WI38 (cell line): ENCODE data around the gene THUMPD1.

Experiments used
- H3K4me3 ChIP-seq: 2 replicates; pipeline ENCODE4 v1.5.1; 2011; ENCODE audit warnings: low read depth, mild to moderate bottlenecking, control low read depth, low read length
- TF ChIP-seq, protein P1 (sequence below): IDR thresholded peaks from 2 replicates; pipeline ENCODE4 v1.5.1; 2012; ENCODE audit warnings: low read depth, mild to moderate bottlenecking, control low read depth, low read length

The THUMPD1 gene

DNA sequence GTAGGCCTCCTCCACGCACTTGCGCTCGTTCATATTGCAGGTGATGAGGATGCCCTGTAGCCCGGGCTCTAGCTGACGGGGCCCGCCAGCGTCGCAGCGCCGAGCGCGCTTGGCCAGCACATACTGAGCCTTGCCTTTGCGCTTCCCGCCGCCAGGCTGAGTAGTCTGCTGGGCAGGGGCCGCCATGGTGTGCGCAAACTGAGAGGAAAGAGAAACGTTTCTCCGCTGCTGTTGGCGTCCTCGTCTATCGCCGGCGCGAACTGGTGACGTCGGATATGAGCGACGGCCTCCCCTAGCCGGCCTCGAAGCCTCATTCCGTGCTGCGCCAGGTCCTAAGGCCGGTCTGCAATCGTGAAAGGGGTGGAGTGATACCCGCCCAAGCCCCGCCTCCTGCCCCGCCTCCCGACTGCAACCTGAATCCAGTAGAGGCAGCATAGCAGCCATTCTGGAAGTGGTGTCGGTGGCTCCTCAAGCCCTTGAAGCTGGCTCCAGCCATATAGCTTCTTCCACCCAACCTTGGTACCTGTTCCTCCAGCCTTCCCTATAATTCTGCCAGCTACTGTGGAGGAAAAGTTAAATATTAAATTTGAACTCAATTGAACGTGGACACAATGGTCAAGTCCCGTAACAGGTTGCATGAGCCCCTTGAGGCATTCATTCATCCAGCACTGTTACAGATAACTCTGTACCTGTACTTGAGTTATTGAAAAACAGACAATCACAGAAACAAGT lies at the start of gene THUMPD1:
THUMPD1 (minus strand) TSS at position 265 of the 732 bp plus-strand sequence; CDS start at position 186, 79 bp downstream.
- TF ChIP-seq, protein P1, sequence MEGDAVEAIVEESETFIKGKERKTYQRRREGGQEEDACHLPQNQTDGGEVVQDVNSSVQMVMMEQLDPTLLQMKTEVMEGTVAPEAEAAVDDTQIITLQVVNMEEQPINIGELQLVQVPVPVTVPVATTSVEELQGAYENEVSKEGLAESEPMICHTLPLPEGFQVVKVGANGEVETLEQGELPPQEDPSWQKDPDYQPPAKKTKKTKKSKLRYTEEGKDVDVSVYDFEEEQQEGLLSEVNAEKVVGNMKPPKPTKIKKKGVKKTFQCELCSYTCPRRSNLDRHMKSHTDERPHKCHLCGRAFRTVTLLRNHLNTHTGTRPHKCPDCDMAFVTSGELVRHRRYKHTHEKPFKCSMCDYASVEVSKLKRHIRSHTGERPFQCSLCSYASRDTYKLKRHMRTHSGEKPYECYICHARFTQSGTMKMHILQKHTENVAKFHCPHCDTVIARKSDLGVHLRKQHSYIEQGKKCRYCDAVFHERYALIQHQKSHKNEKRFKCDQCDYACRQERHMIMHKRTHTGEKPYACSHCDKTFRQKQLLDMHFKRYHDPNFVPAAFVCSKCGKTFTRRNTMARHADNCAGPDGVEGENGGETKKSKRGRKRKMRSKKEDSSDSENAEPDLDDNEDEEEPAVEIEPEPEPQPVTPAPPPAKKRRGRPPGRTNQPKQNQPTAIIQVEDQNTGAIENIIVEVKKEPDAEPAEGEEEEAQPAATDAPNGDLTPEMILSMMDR: no peak
- peak within 1 kb of the TSS; percentile 98 for H3K4me3 ChIP-seq

- TF ChIP-seq, protein P1: no peak
- no peak overlapping the region for H3K4me3 ChIP-seq
These were observed 47.5 kb upstream of the THUMPD1 start for GRCh38 chr16:20789130-20789529.

DNA sequence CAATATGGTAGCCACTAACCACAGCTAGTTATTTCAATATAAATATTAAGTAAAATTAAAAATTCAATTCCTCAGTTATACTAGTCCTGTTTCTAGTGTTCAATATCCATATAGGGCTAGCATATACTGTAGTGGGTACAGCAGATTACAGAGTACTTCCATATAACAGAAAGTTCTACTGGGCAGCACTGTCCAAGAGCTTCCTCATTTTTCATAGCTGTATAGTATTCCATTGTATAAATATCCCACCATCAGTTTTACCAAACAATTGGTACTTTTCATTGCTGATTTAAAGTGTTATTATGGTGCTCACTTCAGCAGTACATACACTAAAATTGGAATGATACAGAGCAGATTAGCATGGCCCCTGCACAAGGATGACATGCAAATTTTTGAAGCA lies 42.6 kb upstream of the THUMPD1 start:
- TF ChIP-seq, protein P1: no peak

DNA sequence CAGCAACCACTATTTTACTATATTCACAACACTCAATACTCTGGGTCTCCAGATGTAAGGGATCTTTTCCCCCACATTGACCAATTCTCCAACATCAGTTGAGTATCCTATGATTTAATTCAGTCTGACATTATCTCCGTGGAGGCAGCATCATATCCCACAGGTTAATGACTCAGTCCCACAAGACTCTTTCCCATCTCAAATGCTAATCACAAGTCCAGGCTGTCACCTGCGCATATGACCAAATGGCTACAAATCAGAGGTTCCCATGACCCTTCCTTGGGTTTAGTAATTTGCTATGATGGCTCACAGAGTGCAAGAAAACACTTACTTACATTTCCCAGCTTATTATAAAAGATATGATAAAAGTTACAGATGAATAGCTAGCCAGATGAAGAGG lies 40.9 kb upstream of the THUMPD1 start:
- H3K4me3 ChIP-seq: no peak overlapping the region
- TF ChIP-seq, protein P1: no peak

More for the DNA sequence above, 42.6 kb upstream of the THUMPD1 start:
- H3K4me3 ChIP-seq: no peak overlapping the region

- TF ChIP-seq, protein P1: no peak
- no peak overlapping the region for H3K4me3 ChIP-seq
These were observed 40.1 kb upstream of the THUMPD1 start for GRCh38 chr16:20781697-20782096.

DNA sequence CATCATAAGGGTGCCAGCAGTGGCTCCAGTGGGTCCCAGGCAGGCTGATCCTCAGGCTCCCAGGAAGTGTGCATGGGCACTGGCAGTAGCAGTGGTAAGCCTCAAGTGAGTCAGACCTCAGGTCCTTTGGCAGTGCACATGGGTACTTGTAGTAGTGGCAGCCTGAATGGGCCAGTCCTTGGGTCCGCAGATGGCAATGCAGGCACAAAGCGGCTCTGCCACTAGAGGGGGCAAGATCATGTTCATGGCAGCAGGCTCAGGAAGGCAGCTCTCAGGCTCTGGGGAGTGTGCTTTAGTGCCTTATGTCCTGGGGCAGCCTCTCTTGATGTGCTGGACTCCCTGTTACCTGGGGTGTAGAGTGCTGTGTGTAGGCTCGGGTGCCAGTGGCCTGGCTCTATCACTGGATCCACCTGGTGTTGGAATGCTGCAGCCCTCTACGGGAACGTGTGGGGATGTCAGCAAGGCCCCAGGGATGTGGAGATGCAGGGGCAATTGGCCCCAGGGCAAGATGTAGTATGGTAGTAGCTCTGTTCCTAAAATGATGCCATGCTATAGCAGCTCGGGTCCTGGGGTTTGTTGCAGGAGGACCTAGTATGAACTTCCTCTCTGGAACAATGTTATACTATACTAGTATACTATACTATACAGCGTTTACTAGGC lies 33.2 kb upstream of the THUMPD1 start:
- TF ChIP-seq, protein P1: peak; percentile 86
- H3K4me3 ChIP-seq: no peak overlapping the region

- TF ChIP-seq, protein P1: no peak
- H3K4me3 ChIP-seq: no peak overlapping the region
These were observed 32.1 kb upstream of the THUMPD1 start for GRCh38 chr16:20773679-20774078.
